ENCODE data around the gene CALML6. TPM values are rescaled to one million over a fixed set of nuclear protein-coding genes. Genes with fewer than 3 reads are reported as not detected.

CALML6 gene
- total and polyA plus RNA-seq, 2 of the 4 experiments (the other 2 are of a cell fraction) = 0.91 TPM; not detected in 1

DNA sequence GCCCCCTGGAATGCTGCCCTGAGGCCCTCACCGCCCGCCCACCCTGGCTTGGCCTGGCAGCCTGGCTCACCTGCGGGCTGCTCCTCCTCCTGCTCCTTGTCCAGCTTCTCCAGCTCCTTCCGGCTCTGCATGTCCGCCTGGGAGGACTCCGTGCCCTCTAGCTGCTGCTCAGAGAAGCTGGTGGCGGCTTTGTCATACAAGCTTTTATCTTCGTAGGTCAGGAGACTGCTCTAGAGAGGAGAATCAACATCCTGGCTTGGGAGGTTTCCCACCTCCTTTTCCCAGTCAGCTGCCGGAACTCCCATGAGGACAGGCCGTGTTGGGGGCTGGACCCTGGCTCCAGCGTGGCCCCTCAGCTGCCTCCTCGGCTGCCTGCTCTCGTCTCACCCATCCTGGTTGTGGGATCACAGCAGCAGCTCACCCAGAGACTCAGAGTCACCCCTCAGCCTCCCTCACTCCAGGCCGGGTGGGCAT, 40.6 kb downstream of the CALML6 start:
- no peak overlapping the region for H2AFZ ChIP-seq (replicated peaks; ENCODE audit: low read length, poor library complexity)
- H2BK20ac ChIP-seq (ENCODE audit: low read depth, low read length) = no peak overlapping the region
- no peak overlapping the region for H2AK9ac ChIP-seq (replicated peaks; ENCODE audit: low read depth, low read length, poor library complexity)
- no peak overlapping the region for H3K4me3 ChIP-seq (ENCODE audit: insufficient read depth, low read depth, low read length)
- dilution Hi-C loops (cut with HindIII; ENCODE audit: low sequenced_read_pairs, unreplicated experiment) = no loop called here
- H4K20me1 ChIP-seq (ENCODE audit: insufficient read depth, low read length) = no peaks in the 10 kb centered on the region
- no peak overlapping the region for H2AK5ac ChIP-seq (ENCODE audit: low read depth, low read length)
- WGBS, 2 experiments (ENCODE audit: extremely low coverage in 2 of 2, insufficient read length in 1 of 2) = 27% methylated on average over 2 of the region's 14 CpGs; no CpG with 5 or more reads in 1 of the 2 experiments
- ATAC-seq (ENCODE audit: low read depth) (no peak), DNase-seq (no peak)
- no peak overlapping the region for H3K56ac ChIP-seq (ENCODE audit: extremely low read depth, insufficient read depth, low read length)
- H3K18ac ChIP-seq (ENCODE audit: low read depth, low read length) = no peak overlapping the region
- H3K4me1 ChIP-seq (ENCODE audit: control insufficient read depth, insufficient read depth, low read length) = peaks cover 2% of the 10 kb centered on the region; the same call in 1 of the 2 replicates
- H4K8ac ChIP-seq (ENCODE audit: low read depth in 2 of 2, low read length in 2 of 2) = no peak overlapping the region
- H2BK5ac ChIP-seq (ENCODE audit: low read depth, low read length, poor library complexity, severe bottlenecking) = no peak overlapping the region
- peaks cover 31% of the 10 kb centered on the region for H3K27me3 ChIP-seq (ENCODE audit: control insufficient read depth, insufficient read depth, low read length)
- H2BK15ac ChIP-seq (ENCODE audit: low read depth, low read length) = no peak overlapping the region
- H3K9ac ChIP-seq (ENCODE audit: low read depth, low read length) = no peak overlapping the region
- H2BK120ac ChIP-seq (ENCODE audit: low read depth, low read length) = no peak overlapping the region
- H3K14ac ChIP-seq (replicated peaks; ENCODE audit: low read depth, low read length) = no peak overlapping the region
- H3K27ac ChIP-seq (ENCODE audit: insufficient read depth, low read length) = no peak overlapping the region
- in situ Hi-C loops (cut with MboI; ENCODE audit: low sequenced_read_pairs) = loop anchor here (10.0 to 25.0 kb wide), 2 partner anchors 89 to 407 kb away; no protein-coding TSS in a partner anchor
- H3K4ac ChIP-seq (ENCODE audit: low read depth, low read length) = no peak overlapping the region
- intact Hi-C loops (cut with micrococcal nuclease) = no loop called here
- H3K9me3 ChIP-seq (ENCODE audit: control insufficient read depth, insufficient read depth, low read length) = no peaks in the 10 kb centered on the region
- TF ChIP-seq CTCF (conservative IDR thresholded peaks at IDR 0.05; ENCODE audit: low read depth, low read length) (no peak), RCOR1 (IDR thresholded peaks at IDR 0.05; ENCODE audit: insufficient replicate concordance, low read length) (no peak), MXI1 (IDR thresholded peaks at IDR 0.05; ENCODE audit: borderline replicate concordance, low read depth, low read length) (no peak), BHLHE40 (IDR thresholded peaks at IDR 0.05; ENCODE audit: low read depth, low read length) (no peak), POLR2A (IDR thresholded peaks at IDR 0.05; ENCODE audit: low read depth, low read length) (no peak), RAD21 (IDR thresholded peaks at IDR 0.05; ENCODE audit: low read length) (no peak), MAFK (IDR thresholded peaks at IDR 0.05; ENCODE audit: low read depth, low read length) (no peak), CEBPB (IDR thresholded peaks at IDR 0.05; ENCODE audit: low read depth, low read length) (no peak), SMC3 (IDR thresholded peaks at IDR 0.05; ENCODE audit: low read depth, low read length) (no peak), RFX5 (IDR thresholded peaks at IDR 0.05; ENCODE audit: low read depth, low read length) (no peak), NFE2L2 (IDR thresholded peaks at IDR 0.05; ENCODE audit: low read depth, low read length) (no peak), USF2 (IDR thresholded peaks at IDR 0.05; ENCODE audit: low read depth, low read length) (no peak)
- TF ChIP-seq, protein P1, sequence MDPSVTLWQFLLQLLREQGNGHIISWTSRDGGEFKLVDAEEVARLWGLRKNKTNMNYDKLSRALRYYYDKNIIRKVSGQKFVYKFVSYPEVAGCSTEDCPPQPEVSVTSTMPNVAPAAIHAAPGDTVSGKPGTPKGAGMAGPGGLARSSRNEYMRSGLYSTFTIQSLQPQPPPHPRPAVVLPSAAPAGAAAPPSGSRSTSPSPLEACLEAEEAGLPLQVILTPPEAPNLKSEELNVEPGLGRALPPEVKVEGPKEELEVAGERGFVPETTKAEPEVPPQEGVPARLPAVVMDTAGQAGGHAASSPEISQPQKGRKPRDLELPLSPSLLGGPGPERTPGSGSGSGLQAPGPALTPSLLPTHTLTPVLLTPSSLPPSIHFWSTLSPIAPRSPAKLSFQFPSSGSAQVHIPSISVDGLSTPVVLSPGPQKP (IDR thresholded peaks at IDR 0.05; ENCODE audit: borderline replicate concordance, low read depth, low read length) = no peak
- no peak overlapping the region for H4K91ac ChIP-seq (ENCODE audit: insufficient read depth, low read depth, low read length)
- CTCF ChIA-PET = interaction anchor here (1.7 kb wide), 1 partner anchor 89 kb away, joined by 6 read pairs; no protein-coding TSS in a partner anchor
- H4K5ac ChIP-seq (ENCODE audit: low read depth, low read length) = no peak overlapping the region
- no peak overlapping the region for H3K23ac ChIP-seq (ENCODE audit: low read depth, low read length)
- no peaks in the 10 kb centered on the region for H3K36me3 ChIP-seq (ENCODE audit: control insufficient read depth, insufficient read depth, low read length)
- no peaks in the 10 kb centered on the region for H3K79me1 ChIP-seq (ENCODE audit: low read depth in 1 of 2, low read length in 2 of 2)
- H3K9me1 ChIP-seq (ENCODE audit: insufficient read depth, low read length) = no peaks in the 10 kb centered on the region
- no peak overlapping the region for H3K4me2 ChIP-seq (ENCODE audit: low read depth, low read length)
- no TSS peak for BruUV-seq (replicated peaks)
- POLR2A ChIA-PET (ENCODE audit: unreplicated experiment) = no interaction called here

Measured in IMR-90 (cell line).